GM23338 (cell line): ENCODE measurements around the gene FAM13B. TPM values are rescaled to one million over a fixed set of nuclear protein-coding genes. Genes with fewer than 3 reads are reported as not detected.

Experiments
- ATAC-seq: fragments of 200-7000 bp; cut with Tn5 transposase; 3 replicates; pipeline ENCODE4 v1.9.1; 2020
- DNase-seq: peaks from one replicate; pipeline ENCODE4 v3.0.0-alpha.2; 2015; ENCODE audit warnings: low spot score
- H2AFZ ChIP-seq: fragments of 200-600 bp; sonication (generic); 2 replicates; pipeline ENCODE4 v1.8.0; 2016; ENCODE audit warnings: antibody characterized with exemption, mild to moderate bottlenecking, moderate library complexity
- H3F3A ChIP-seq: fragments of 200-600 bp; sonication (generic); replicated peaks from 2 replicates; pipeline ENCODE4 v1.8.0; 2017; ENCODE audit warnings: antibody characterized with exemption, mixed run types, low read depth
- H3K27ac ChIP-seq: fragments of 200-600 bp; sonication (generic); 2 replicates; pipeline ENCODE4 v1.6.1; 2016; ENCODE audit warnings: low read depth
- H3K27me3 ChIP-seq: fragments of 200-600 bp; sonication (generic); 2 replicates; pipeline ENCODE4 v1.8.0; 2016; ENCODE audit warnings: mild to moderate bottlenecking, mixed run types, moderate library complexity; ENCODE audit not compliant: insufficient read depth
- H3K36me3 ChIP-seq: fragments of 200-600 bp; sonication (generic); 2 replicates; pipeline ENCODE4 v1.8.0; 2016; ENCODE audit warnings: mild to moderate bottlenecking; ENCODE audit not compliant: insufficient read depth
- H3K4me1 ChIP-seq: fragments of 200-600 bp; sonication (generic); 2 replicates; pipeline ENCODE4 v1.8.0; 2016; ENCODE audit warnings: mild to moderate bottlenecking, moderate library complexity; ENCODE audit not compliant: insufficient read depth
- H3K4me2 ChIP-seq: fragments of 200-600 bp; sonication (generic); 2 replicates; pipeline ENCODE4 v1.7.1; 2017; ENCODE audit warnings: mixed run types
- H3K4me3 ChIP-seq: fragments of 200-600 bp; sonication (generic); 2 replicates; pipeline ENCODE4 v1.6.1; 2016; ENCODE audit warnings: mixed run types
- H3K79me2 ChIP-seq: fragments of 200-600 bp; sonication (generic); replicated peaks from 2 replicates; pipeline ENCODE4 v1.8.0; 2017; ENCODE audit warnings: mild to moderate bottlenecking; ENCODE audit not compliant: insufficient read depth
- H3K9me2 ChIP-seq: fragments of 200-600 bp; sonication (generic); 2 replicates; pipeline ENCODE4 v1.8.0; 2017; ENCODE audit not compliant: insufficient read depth
- H4K20me1 ChIP-seq: fragments of 200-600 bp; sonication (generic); replicated peaks from 2 replicates; pipeline ENCODE4 v1.8.0; 2017; ENCODE audit warnings: mild to moderate bottlenecking; ENCODE audit not compliant: insufficient read depth
- H3K27ac Mint-ChIP-seq: 2 replicates; pipeline ENCODE4 v1.8.0; 2020; ENCODE audit warnings: inconsistent platforms, mild to moderate bottlenecking, moderate library complexity, mixed read lengths
- H3K27me3 Mint-ChIP-seq: 3 replicates; pipeline ENCODE4 v1.8.0; 2022; ENCODE audit warnings: low read depth, mild to moderate bottlenecking, moderate library complexity, mixed read lengths, inconsistent platforms; ENCODE audit not compliant: insufficient read depth, poor library complexity
- H3K36me3 Mint-ChIP-seq: 3 replicates; pipeline ENCODE4 v1.8.0; 2021; ENCODE audit warnings: low read depth, mild to moderate bottlenecking, inconsistent platforms, moderate library complexity, mixed read lengths
- H3K4me1 Mint-ChIP-seq: 3 replicates; pipeline ENCODE4 v1.8.0; 2020; ENCODE audit warnings: mild to moderate bottlenecking, inconsistent platforms, mixed read lengths
- H3K4me3 Mint-ChIP-seq: 3 replicates; pipeline ENCODE4 v1.8.0; 2021; ENCODE audit warnings: moderate library complexity, mild to moderate bottlenecking, inconsistent platforms, mixed read lengths
- H3K9me3 Mint-ChIP-seq: 3 replicates; pipeline ENCODE4 v1.8.0; 2020; ENCODE audit warnings: moderate library complexity, mild to moderate bottlenecking, inconsistent platforms, mixed read lengths
- ETS1 ChIP-seq: IDR thresholded peaks from 2 replicates; pipeline ENCODE4 v1.6.1; 2016; ENCODE audit warnings: antibody characterized with exemption
- EZH2phosphoT487 ChIP-seq: fragments of 200-600 bp; sonication (generic); IDR thresholded peaks from one replicate; pipeline ENCODE4 v1.8.1; 2018; ENCODE audit warnings: antibody characterized with exemption; ENCODE audit not compliant: unreplicated experiment
- JUNB ChIP-seq: IDR thresholded peaks from one replicate; pipeline ENCODE4 v1.6.1; 2016; ENCODE audit warnings: antibody characterized with exemption; ENCODE audit not compliant: unreplicated experiment
- NANOG ChIP-seq: IDR thresholded peaks from 2 replicates; pipeline ENCODE4 v1.6.1; 2016; ENCODE audit warnings: antibody characterized with exemption, borderline replicate concordance
- POLR2AphosphoS5 ChIP-seq: IDR thresholded peaks from 2 replicates; pipeline ENCODE4 v1.6.1; 2016; ENCODE audit warnings: antibody characterized with exemption, low read depth
- STAT1 ChIP-seq: IDR thresholded peaks from one replicate; pipeline ENCODE4 v1.6.1; 2016; ENCODE audit warnings: antibody characterized with exemption; ENCODE audit not compliant: unreplicated experiment
- ZNF331 ChIP-seq: fragments of 250-450 bp; sonication (Bioruptor Pico); IDR thresholded peaks from 2 replicates; pipeline ENCODE4 v1.5.0; 2020; ENCODE audit warnings: low read depth, mild to moderate bottlenecking, moderate library complexity
- ZNF462 ChIP-seq: fragments of 250-450 bp; sonication (Bioruptor Pico); IDR thresholded peaks from 2 replicates; pipeline ENCODE4 v1.5.0; 2020; ENCODE audit warnings: mild to moderate bottlenecking, moderate library complexity
- polyA plus RNA-seq: library from polyadenylated mRNA; unstranded; fragments of >200 nt; fragmentation: Nextera tagmentation; extraction: Ambion mirVana; gene quantifications from 2 replicates; pipeline ENCODE4 v1.2.1, GENCODE V29; 2016
- total RNA-seq: library from RNA; depleted of rRNA; stranded (reverse); fragments of >200 nt; shearing (Covaris generic); gene quantifications from 2 replicates; pipeline ENCODE4 v1.2.3, GENCODE V29; 2014

Gene FAM13B
- total and polyA plus RNA-seq, 2 experiments from 2014 or later, result 12.9 to 30.2 TPM

GRCh38 chr5:138018849-138019248 lies 14.0 kb downstream of the FAM13B start:
- Histone ChIP-seq H4K20me1 (peaks cover 33% of the 10 kb centered on the region), H2AFZ (no peak overlapping the region), H3K36me3 (peaks cover 8% of the 10 kb centered on the region), H3K9me2 (no peaks in the 10 kb centered on the region), H3K4me1 (peaks cover 6% of the 10 kb centered on the region), H3K27ac (no peak overlapping the region), H3K27me3 (no peaks in the 10 kb centered on the region), H3F3A (no peaks in the 10 kb centered on the region), H3K4me2 (no peak overlapping the region), H3K4me3 (no peak overlapping the region), H3K79me2 (peaks cover 76% of the 10 kb centered on the region)
- Mint-ChIP-seq H3K4me1 (peaks cover 30% of the 10 kb centered on the region), H3K9me3 (no peaks in the 10 kb centered on the region), H3K27me3 (peaks cover 3% of the 10 kb centered on the region), H3K27ac (no peak overlapping the region), H3K36me3 (peaks cover 45% of the 10 kb centered on the region), H3K4me3 (no peak overlapping the region)
- no peak for TF ChIP-seq JUNB
- no peak for TF ChIP-seq STAT1
- TF ChIP-seq EZH2phosphoT487, result no peak
- no peak for TF ChIP-seq POLR2AphosphoS5
- TF ChIP-seq NANOG, result no peak
- no peak for TF ChIP-seq ETS1
- TF ChIP-seq ZNF331 (CRISPR knock-in tag), result no peak
- no peak for TF ChIP-seq ZNF462 (CRISPR knock-in tag)
- peak; percentile 23 for DNase-seq
- ATAC-seq, result no peak
